ENCODE results near the gene ERC2. TPM values are rescaled to one million over a fixed set of nuclear protein-coding genes. Genes with fewer than 3 reads are reported as not detected.

Gene ERC2
- total RNA-seq, 1 donor from 2014 or later, result under 0.01 TPM

GRCh38 chr3:55555873-55556618 is 912.2 kb downstream of the ERC2 start:
- FAIRE-seq (no peak), DNase-seq (ENCODE audit: low read depth) (no peak)
- no peaks in the 10 kb centered on the region for H3K36me3 ChIP-seq (ENCODE audit: control insufficient read depth, insufficient read depth, low read length)
- no peak for TF ChIP-seq CTCF (IDR thresholded peaks at IDR 0.05; ENCODE audit: insufficient read depth, low read length, severe bottlenecking)
- H3K4me3 ChIP-seq (ENCODE audit: low read depth, low read length), result no peak overlapping the region
- no peaks in the 10 kb centered on the region for H3K27me3 ChIP-seq (ENCODE audit: control insufficient read depth, insufficient read depth, low read length)

- Histone ChIP-seq H3K27me3 (ENCODE audit: control insufficient read depth, insufficient read depth, low read length) (no peaks in the 10 kb centered on the region), H3K36me3 (ENCODE audit: control insufficient read depth, insufficient read depth, low read length) (no peaks in the 10 kb centered on the region), H3K4me3 (ENCODE audit: low read depth, low read length) (no peak overlapping the region)
- TF ChIP-seq CTCF (IDR thresholded peaks at IDR 0.05; ENCODE audit: insufficient read depth, low read length, severe bottlenecking), result no peak
- DNase-seq (ENCODE audit: low read depth), result no peak
- no peak for FAIRE-seq
Observed at GRCh38 chr3:55554634-55555425, 913.4 kb downstream of the ERC2 start.

- no peaks in the 10 kb centered on the region for H3K27me3 ChIP-seq (ENCODE audit: control insufficient read depth, insufficient read depth, low read length)
- DNase-seq (ENCODE audit: low read depth) (no peak), FAIRE-seq (no peak)
- H3K36me3 ChIP-seq (ENCODE audit: control insufficient read depth, insufficient read depth, low read length), result no peaks in the 10 kb centered on the region
- TF ChIP-seq CTCF (IDR thresholded peaks at IDR 0.05; ENCODE audit: insufficient read depth, low read length, severe bottlenecking), result no peak
- no peak overlapping the region for H3K4me3 ChIP-seq (ENCODE audit: low read depth, low read length)
Observed at GRCh38 chr3:55551644-55552043, 916.6 kb downstream of the ERC2 start.

- Histone ChIP-seq H3K4me3 (ENCODE audit: low read depth, low read length) (no peak overlapping the region), H3K27me3 (ENCODE audit: control insufficient read depth, insufficient read depth, low read length) (no peaks in the 10 kb centered on the region), H3K36me3 (ENCODE audit: control insufficient read depth, insufficient read depth, low read length) (no peaks in the 10 kb centered on the region)
- FAIRE-seq (no peak), DNase-seq (ENCODE audit: low read depth) (no peak)
- TF ChIP-seq CTCF (IDR thresholded peaks at IDR 0.05; ENCODE audit: insufficient read depth, low read length, severe bottlenecking), result no peak
Observed at GRCh38 chr3:55549177-55549576, 919.1 kb downstream of the ERC2 start.

- Histone ChIP-seq H3K4me3 (ENCODE audit: low read depth, low read length) (no peak overlapping the region), H3K27me3 (ENCODE audit: control insufficient read depth, insufficient read depth, low read length) (no peaks in the 10 kb centered on the region), H3K36me3 (ENCODE audit: control insufficient read depth, insufficient read depth, low read length) (no peaks in the 10 kb centered on the region)
- TF ChIP-seq CTCF (IDR thresholded peaks at IDR 0.05; ENCODE audit: insufficient read depth, low read length, severe bottlenecking), result no peak
- FAIRE-seq (no peak), DNase-seq (ENCODE audit: low read depth) (no peak)
Observed at GRCh38 chr3:55546866-55547669, 921.2 kb downstream of the ERC2 start.
